ENCODE results near the gene GULP1.

DNA sequence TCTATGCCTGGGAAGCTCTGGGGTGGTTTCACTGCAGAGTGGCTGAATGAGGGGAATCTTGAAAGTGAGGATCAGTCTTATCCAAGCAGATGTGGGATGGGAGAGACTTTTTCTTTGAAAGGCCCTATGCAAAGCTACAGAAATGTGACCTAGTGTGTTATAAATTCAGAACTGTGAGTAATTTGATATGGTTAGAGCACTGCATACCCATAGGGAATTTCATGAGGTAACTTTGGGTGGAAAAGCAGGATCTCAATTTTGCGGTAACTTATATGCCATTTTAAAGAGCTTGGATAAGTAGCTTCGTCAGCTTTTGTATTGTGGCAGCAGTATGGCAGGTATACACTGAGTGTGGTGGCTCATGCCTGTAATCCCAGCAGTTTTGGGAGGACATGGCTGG is 40.9 kb downstream of the GULP1 start:
- TF ChIP-seq POLR2A (IDR thresholded peaks at IDR 0.05) = no peak
- TF ChIP-seq, protein P1, sequence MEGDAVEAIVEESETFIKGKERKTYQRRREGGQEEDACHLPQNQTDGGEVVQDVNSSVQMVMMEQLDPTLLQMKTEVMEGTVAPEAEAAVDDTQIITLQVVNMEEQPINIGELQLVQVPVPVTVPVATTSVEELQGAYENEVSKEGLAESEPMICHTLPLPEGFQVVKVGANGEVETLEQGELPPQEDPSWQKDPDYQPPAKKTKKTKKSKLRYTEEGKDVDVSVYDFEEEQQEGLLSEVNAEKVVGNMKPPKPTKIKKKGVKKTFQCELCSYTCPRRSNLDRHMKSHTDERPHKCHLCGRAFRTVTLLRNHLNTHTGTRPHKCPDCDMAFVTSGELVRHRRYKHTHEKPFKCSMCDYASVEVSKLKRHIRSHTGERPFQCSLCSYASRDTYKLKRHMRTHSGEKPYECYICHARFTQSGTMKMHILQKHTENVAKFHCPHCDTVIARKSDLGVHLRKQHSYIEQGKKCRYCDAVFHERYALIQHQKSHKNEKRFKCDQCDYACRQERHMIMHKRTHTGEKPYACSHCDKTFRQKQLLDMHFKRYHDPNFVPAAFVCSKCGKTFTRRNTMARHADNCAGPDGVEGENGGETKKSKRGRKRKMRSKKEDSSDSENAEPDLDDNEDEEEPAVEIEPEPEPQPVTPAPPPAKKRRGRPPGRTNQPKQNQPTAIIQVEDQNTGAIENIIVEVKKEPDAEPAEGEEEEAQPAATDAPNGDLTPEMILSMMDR (IDR thresholded peaks at IDR 0.05) = no peak

Data from adrenal gland (tissue), 5 donors.